AG10803 (cell line): Measurements from ENCODE around the gene RAD17.

Experiments
- DNase-seq: peaks from one replicate; pipeline ENCODE4 v3.0.0; 2010; ENCODE audit warnings: low read depth
- H3K4me3 ChIP-seq: 2 replicates; pipeline ENCODE4 v1.5.1; 2011; ENCODE audit warnings: mild to moderate bottlenecking, low read length, control low read depth
- TF ChIP-seq, protein P1 (sequence below): conservative IDR thresholded peaks from 2 replicates; pipeline ENCODE4 v1.5.1; 2011; ENCODE audit warnings: mild to moderate bottlenecking, low read length, control low read depth, inconsistent platforms

RAD17 gene

DNA sequence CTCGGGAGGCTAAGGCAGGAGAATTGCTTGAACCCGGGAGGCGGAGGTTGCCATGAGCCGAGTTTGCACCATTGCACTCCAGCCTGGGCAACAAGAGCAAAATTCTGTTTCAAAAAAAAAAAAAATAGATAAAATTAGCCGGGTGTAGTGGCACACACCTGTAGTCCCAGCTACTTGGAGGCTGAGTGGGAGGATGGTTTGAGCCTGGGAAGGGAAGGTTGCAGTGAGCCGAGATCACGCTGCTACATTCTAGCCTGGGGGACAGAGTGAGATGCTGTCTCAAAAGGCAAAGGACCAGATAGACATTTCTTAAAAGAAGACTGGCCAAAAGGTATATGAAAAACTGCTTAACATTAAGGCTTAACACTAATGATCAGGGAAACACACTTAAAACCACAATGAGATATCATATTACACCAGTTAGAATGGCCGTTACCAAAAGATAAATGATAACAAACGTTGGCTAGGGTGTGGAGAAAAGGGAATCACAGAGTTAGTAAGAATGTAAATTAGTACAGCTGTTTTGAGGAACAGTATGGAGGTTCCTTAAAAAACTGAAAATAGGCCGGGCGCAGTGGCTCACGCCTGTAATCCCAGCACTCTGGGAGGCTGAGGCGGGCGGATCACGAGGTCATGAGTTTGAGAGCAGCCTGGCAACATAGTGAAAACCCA lies 35.2 kb downstream of the RAD17 start:
- H3K4me3 ChIP-seq: no peak overlapping the region
- TF ChIP-seq, protein P1, sequence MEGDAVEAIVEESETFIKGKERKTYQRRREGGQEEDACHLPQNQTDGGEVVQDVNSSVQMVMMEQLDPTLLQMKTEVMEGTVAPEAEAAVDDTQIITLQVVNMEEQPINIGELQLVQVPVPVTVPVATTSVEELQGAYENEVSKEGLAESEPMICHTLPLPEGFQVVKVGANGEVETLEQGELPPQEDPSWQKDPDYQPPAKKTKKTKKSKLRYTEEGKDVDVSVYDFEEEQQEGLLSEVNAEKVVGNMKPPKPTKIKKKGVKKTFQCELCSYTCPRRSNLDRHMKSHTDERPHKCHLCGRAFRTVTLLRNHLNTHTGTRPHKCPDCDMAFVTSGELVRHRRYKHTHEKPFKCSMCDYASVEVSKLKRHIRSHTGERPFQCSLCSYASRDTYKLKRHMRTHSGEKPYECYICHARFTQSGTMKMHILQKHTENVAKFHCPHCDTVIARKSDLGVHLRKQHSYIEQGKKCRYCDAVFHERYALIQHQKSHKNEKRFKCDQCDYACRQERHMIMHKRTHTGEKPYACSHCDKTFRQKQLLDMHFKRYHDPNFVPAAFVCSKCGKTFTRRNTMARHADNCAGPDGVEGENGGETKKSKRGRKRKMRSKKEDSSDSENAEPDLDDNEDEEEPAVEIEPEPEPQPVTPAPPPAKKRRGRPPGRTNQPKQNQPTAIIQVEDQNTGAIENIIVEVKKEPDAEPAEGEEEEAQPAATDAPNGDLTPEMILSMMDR: no peak
- no peak for DNase-seq

DNA sequence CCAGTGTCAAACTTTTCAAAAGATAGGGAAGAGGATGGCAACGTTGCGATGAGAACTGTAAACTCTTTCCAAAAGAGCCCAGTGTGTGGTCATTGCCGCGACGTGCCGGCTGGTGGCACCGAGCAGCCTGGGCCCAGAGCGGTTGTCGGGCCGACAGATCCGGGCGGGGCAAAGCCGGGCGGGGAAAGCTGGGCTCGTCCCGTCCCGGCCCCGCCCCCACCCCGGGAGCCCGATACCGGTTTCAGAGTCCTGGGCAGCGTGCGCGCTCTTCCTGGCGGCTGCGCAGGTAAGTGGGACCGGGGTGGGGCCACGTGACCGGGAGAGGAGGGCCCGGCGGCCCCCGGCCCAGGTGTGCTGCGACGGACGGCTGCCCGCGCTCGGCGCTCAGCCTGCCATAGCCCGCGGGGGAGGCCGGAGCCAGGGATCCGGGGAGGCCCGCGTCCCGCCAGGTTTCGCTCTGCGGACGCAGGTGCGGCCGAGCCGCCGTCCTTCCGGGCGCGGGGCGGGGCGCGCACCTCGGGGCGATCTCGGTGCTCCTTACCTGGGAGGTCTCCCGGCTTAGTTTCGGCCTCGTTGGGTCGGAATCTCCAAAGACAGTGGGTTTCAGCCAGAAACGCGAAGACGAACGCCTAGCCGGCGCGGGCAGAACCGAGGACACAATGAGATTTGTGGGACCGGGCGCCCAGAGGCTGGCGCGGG lies 45.4 kb downstream of the RAD17 start, which contains the start of gene MARVELD2:
MARVELD2 (plus strand) TSS at position 232 of the 699 bp plus-strand sequence. CDS start 4,270 bp downstream, outside the sequence.
- peak; percentile 39 for DNase-seq
- peak within 1 kb of the TSS; percentile 54 for H3K4me3 ChIP-seq
- TF ChIP-seq, protein P1: peak; percentile 40

DNA sequence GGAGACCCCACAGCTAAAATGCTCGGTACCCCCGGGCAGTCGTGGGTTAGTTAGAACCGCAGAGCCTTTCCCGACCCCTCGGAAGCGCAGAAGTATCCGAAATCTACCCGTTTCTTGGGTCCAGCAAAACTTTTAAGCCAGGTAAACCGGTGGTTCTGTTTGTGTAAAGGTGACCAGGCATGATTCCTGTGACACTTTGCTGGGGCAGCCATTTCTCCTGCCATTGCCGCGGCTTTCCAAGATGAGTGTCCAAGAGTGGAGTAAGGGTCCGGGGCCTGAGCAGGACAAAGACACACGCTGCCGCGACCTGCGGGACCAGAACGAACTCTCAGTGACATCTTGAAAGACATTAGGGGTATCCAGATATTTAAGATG lies 46.0 kb downstream of the RAD17 start:
- no peak for DNase-seq
- TF ChIP-seq, protein P1: no peak
- peak overlapping the region; percentile 54 for H3K4me3 ChIP-seq

DNA sequence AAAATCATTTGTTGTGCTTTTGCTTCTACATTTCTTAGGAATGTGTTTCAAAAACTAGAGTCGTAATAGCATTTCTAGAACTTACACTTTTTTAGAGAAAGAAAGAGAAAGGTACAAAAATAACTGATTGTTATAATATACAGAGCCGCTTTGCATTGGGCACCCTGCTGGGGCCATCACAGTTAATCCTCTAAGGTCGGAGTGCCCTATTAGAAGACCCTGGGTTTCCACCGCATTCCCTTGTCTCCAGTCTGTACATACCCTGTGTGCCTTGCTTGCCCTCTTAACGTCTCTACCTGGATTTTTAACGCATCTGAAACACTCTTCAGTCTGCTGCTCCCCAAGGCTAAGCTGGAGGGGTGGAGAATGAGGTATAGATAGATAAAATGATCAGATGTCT lies 46.6 kb downstream of the RAD17 start:
- no peak for DNase-seq
- no peak overlapping the region for H3K4me3 ChIP-seq
- TF ChIP-seq, protein P1: no peak

DNA sequence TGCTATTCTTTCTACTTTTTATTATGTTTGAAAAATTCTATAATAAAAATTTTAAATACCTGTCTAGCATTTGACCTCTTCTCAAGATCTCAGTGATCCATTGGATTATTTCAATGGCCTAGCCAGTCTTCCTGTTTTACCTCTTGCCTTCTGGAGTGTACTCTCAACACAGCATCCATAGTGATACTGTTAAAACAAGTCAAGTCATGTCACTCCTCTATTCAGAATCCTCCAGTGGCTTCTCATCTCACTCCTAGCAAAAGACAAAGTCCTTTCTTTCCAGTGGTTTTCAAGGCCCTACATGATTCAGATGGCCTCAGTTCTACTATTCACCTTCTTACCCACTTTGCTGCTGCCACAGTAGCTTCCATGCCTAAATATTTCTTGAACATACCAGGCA lies 47.1 kb downstream of the RAD17 start:
- no peak for DNase-seq
- H3K4me3 ChIP-seq: no peak overlapping the region
- TF ChIP-seq, protein P1: no peak

DNA sequence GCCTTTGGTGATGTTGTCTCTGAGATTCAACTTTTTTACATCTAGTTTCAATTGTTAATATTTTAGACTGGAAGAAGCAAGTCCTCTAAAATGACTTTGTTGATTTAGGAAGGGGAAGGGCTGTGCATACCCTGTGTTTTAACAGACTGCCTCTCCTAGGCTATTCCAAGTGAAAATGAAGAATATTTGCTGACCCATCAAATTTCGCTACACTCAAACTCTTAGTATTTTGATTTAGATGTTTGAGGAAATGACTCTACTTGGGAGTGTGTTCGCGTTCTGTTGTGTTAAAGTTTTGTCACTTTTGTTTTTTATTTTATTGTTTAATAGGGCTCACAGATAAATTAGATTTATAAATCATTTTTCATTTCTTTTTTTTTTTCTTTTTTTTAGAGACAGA lies 48.9 kb downstream of the RAD17 start:
- H3K4me3 ChIP-seq: no peak overlapping the region
- DNase-seq: no peak
- TF ChIP-seq, protein P1: no peak
